Lower leg skin (tissue), 3 donors: ENCODE data around the gene GNB1.

Experiments used
- CTCF ChIP-seq, 3 donors: fragments of 450-650 bp; IDR thresholded peaks; one replicate each; pipeline ENCODE4 v1.5.1; 2016; ENCODE audit warnings: antibody characterized with exemption in 3 of 3, mild to moderate bottlenecking in 3 of 3, moderate library complexity in 2 of 3
- POLR2A ChIP-seq, 2 donors: fragments of 450-650 bp; IDR thresholded peaks; one replicate each; pipeline ENCODE4 v1.6.1; 2016 to 2017; ENCODE audit warnings: antibody characterized with exemption in 2 of 2, mild to moderate bottlenecking in 1 of 2, moderate library complexity in 1 of 2

- TF ChIP-seq CTCF (IDR thresholded peaks at IDR 0.05) (no peak), POLR2A (IDR thresholded peaks at IDR 0.05) (no peak)
These were observed 75.1 kb downstream of the GNB1 start for GRCh38 chr1:1815606-1816281.
